ENCODE measurements around the gene TMPRSS13. TPM values are rescaled to one million over a fixed set of nuclear protein-coding genes. Genes with fewer than 3 reads are reported as not detected.

Gene TMPRSS13
- polyA plus RNA-seq, 2 donors: 13.5 to 16.7 TPM

DNA sequence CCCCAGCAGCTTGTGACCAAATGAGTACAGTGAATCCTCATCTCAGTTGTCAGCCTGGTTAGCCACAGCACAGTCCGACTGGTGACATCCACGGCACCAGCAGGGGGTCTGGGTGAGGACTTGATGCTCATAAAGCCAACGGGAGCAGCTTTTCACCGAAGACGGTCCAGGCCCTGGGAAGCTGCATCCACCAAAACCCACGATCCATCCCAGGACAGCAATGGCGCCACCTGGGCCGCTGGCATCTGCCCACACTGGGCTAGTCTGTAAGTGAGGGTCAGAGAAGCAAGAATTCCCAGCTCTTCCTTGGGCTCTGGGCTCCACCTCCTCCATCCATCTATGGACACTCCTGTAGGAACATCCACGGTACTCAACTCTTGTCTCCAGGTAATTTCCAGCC is 27.6 kb downstream of the TMPRSS13 start:
- no peak overlapping the region for H3K27ac ChIP-seq (ENCODE audit: low read depth in 2 of 2, low read length in 1 of 2)
- peaks cover 0 to 8% of the 10 kb centered on the region in 2 donors for H3K4me1 ChIP-seq (ENCODE audit: control insufficient read depth in 2 of 2, insufficient read depth in 2 of 2, low read length in 1 of 2)
- H3K9me3 ChIP-seq (ENCODE audit: control insufficient read depth in 2 of 2, insufficient read depth in 1 of 2, low read depth in 1 of 2, low read length in 1 of 2): peaks cover 0 to 2% of the 10 kb centered on the region in 2 donors
- H3K4me3 ChIP-seq (ENCODE audit: low read depth in 1 of 2, low read length in 2 of 2): no peak overlapping the region
- 95 to 96% methylated on average over 9 of the region's 9 CpGs for WGBS, 2 donors
- no peaks in the 10 kb centered on the region for H3K27me3 ChIP-seq (ENCODE audit: control insufficient read depth in 1 of 2, insufficient read depth in 2 of 2, low read length in 2 of 2)
- H3K36me3 ChIP-seq (ENCODE audit: control insufficient read depth in 2 of 2, insufficient read depth in 2 of 2, low read length in 1 of 2): peaks cover 0 to 5% of the 10 kb centered on the region in 2 donors

DNA sequence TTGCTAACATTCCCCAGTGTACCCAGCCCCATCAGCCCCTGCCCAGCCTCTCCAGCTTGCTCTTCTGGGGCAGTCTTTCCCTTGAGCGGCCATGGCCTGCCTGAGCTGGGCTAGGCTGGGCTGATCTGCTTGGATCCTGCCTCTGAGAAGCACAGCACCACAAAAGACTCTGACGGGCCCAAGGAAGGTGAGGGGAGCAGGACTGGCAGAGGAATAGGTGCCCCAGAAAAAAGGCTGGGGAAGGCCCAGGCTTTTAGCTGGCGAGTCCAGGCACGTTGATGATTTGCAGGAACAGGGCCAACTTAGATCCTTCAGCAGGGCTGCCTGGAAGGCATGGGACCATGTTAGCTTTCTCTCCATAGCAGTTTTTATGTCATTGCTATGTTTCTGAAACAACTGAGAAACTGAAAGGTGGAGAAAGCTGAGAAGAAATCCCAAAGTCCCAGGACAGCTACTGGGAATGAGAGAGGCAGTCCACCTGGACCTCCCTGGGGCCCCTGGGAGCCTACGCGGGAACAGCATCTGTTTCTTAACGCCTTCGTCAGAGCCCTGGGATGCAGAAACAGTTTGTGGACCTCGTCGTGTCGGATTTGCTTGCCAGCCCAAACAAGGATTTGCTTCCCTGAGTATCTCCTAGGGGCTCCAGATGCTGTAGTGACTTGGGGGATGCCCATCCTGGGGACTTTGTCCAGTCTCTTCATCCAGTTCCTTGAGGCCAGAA is 28.3 kb downstream of the TMPRSS13 start:
- H3K27me3 ChIP-seq (ENCODE audit: control insufficient read depth in 1 of 2, insufficient read depth in 2 of 2, low read length in 2 of 2): no peaks in the 10 kb centered on the region
- H3K9me3 ChIP-seq (ENCODE audit: control insufficient read depth in 2 of 2, insufficient read depth in 1 of 2, low read depth in 1 of 2, low read length in 1 of 2): peaks cover 0 to 2% of the 10 kb centered on the region in 2 donors
- peaks cover 0 to 8% of the 10 kb centered on the region in 2 donors for H3K4me1 ChIP-seq (ENCODE audit: control insufficient read depth in 2 of 2, insufficient read depth in 2 of 2, low read length in 1 of 2)
- WGBS, 2 donors: 74 to 86% methylated on average over 11 of the region's 11 CpGs
- peaks cover 0 to 5% of the 10 kb centered on the region in 2 donors for H3K36me3 ChIP-seq (ENCODE audit: control insufficient read depth in 2 of 2, insufficient read depth in 2 of 2, low read length in 1 of 2)
- H3K27ac ChIP-seq (ENCODE audit: low read depth in 2 of 2, low read length in 1 of 2): no peak overlapping the region
- H3K4me3 ChIP-seq (ENCODE audit: low read depth in 1 of 2, low read length in 2 of 2): no peak overlapping the region

DNA sequence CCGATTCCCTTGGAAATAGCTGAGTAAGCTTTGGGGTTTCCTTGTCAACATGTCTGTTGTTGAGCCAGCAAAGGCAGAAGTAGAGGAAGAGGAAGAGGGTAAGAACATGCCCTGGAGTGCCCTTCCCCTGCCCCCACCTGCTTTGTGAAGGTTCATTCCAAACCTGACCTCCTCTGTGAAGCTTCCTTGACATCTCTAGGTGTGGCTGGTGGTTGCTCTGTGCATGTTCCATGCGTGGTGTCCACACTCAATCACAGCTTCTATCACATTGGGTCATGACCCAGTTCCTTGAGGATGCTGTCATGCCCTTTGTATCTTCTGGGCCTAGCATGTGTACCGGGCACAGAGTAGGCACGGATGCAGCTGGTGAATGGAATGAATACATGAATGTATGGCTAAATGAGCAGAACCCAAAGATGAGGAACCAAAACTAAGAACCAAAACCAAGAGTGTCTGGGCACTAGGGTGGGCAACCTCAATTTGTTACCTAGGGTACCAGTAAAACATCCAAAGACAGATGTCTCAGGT is 29.0 kb downstream of the TMPRSS13 start:
- Histone ChIP-seq H3K36me3 (ENCODE audit: control insufficient read depth in 2 of 2, insufficient read depth in 2 of 2, low read length in 1 of 2) (peaks cover 0 to 5% of the 10 kb centered on the region in 2 donors), H3K9me3 (ENCODE audit: control insufficient read depth in 2 of 2, insufficient read depth in 1 of 2, low read depth in 1 of 2, low read length in 1 of 2) (peaks cover 0 to 2% of the 10 kb centered on the region in 2 donors), H3K27ac (ENCODE audit: low read depth in 2 of 2, low read length in 1 of 2) (no peak overlapping the region), H3K4me1 (ENCODE audit: control insufficient read depth in 2 of 2, insufficient read depth in 2 of 2, low read length in 1 of 2) (peaks cover 0 to 8% of the 10 kb centered on the region in 2 donors), H3K4me3 (ENCODE audit: low read depth in 1 of 2, low read length in 2 of 2) (no peak overlapping the region), H3K27me3 (ENCODE audit: control insufficient read depth in 1 of 2, insufficient read depth in 2 of 2, low read length in 2 of 2) (no peaks in the 10 kb centered on the region)
- WGBS, 2 donors: 77 to 78% methylated on average over 4 of the region's 4 CpGs

DNA sequence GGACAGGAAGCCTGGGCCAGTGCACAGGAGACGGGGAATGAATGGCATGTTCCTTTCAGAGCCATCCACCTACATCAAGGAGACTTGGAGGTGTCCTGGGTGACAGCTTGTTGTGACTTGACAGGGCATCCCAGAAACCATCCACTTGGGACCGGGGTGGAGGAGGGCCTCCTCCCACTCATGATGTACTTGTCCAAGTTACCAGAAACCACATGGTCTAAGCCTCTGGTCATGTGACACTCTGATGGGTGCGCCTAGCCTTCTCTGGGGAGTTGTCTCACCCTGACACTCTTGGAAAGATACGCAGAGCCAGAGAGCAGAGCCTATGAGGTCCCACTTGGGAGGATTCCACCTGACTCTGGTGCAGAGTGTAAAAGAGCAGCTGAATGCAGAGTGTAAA is 31.1 kb downstream of the TMPRSS13 start:
- Histone ChIP-seq H3K9me3 (ENCODE audit: control insufficient read depth in 2 of 2, insufficient read depth in 1 of 2, low read depth in 1 of 2, low read length in 1 of 2) (no peaks in the 10 kb centered on the region), H3K27ac (ENCODE audit: low read depth in 2 of 2, low read length in 1 of 2) (no peak overlapping the region), H3K27me3 (ENCODE audit: control insufficient read depth in 1 of 2, insufficient read depth in 2 of 2, low read length in 2 of 2) (no peaks in the 10 kb centered on the region), H3K36me3 (ENCODE audit: control insufficient read depth in 2 of 2, insufficient read depth in 2 of 2, low read length in 1 of 2) (peaks cover 0 to 5% of the 10 kb centered on the region in 2 donors), H3K4me1 (ENCODE audit: control insufficient read depth in 2 of 2, insufficient read depth in 2 of 2, low read length in 1 of 2) (peaks cover 0 to 6% of the 10 kb centered on the region in 2 donors), H3K4me3 (ENCODE audit: low read depth in 1 of 2, low read length in 2 of 2) (no peak overlapping the region)
- 74 to 76% methylated on average over 4 of the region's 4 CpGs for WGBS, 2 donors

DNA sequence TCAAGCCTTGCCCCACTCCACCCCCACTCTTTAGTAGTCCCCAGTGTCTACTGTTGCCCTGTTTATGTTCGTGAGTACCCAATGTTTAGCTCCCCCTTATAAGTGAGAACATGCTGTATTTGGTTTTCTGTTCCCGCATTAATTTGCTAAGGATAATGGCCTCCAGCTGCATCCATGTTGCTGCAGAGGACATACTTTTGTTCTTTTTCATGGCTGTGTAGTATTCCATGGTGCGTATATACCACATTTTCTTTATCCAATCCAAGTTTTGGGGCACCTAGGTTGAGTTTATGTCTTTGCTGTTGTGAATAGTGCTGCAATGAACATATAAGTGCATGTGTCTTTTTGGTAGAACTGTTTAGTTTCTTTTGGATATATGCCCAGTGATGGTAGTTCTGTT is 36.6 kb downstream of the TMPRSS13 start:
- Histone ChIP-seq H3K4me3 (ENCODE audit: low read depth in 1 of 2, low read length in 2 of 2) (no peak overlapping the region), H3K4me1 (ENCODE audit: control insufficient read depth in 2 of 2, insufficient read depth in 2 of 2, low read length in 1 of 2) (no peaks in the 10 kb centered on the region), H3K36me3 (ENCODE audit: control insufficient read depth in 2 of 2, insufficient read depth in 2 of 2, low read length in 1 of 2) (no peaks in the 10 kb centered on the region), H3K27me3 (ENCODE audit: control insufficient read depth in 1 of 2, insufficient read depth in 2 of 2, low read length in 2 of 2) (no peaks in the 10 kb centered on the region), H3K9me3 (ENCODE audit: control insufficient read depth in 2 of 2, insufficient read depth in 1 of 2, low read depth in 1 of 2, low read length in 1 of 2) (no peaks in the 10 kb centered on the region), H3K27ac (ENCODE audit: low read depth in 2 of 2, low read length in 1 of 2) (no peak overlapping the region)
- WGBS, 2 donors: 93 to 98% methylated on average over 3 of the region's 3 CpGs

DNA sequence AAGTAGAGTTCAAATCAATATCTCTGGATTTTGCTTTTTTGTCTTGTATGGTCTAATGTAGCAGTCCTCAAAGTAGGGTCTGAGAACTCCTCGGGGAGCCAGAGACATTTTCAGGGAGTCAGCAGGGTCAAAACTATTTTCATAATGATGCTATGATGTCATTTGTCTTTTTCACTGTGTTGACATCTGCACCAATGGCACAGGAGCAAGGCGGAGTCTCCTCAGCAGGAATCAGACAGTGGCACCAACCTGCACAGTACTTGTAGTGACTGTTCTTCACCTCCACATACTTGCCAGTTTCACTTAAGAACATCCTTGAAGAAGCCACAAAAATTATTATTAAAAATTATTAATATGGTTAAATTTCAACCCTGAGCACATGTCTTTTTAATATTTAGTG is 37.8 kb downstream of the TMPRSS13 start:
- Histone ChIP-seq H3K36me3 (ENCODE audit: control insufficient read depth in 2 of 2, insufficient read depth in 2 of 2, low read length in 1 of 2) (no peaks in the 10 kb centered on the region), H3K4me3 (ENCODE audit: low read depth in 1 of 2, low read length in 2 of 2) (no peak overlapping the region), H3K27me3 (ENCODE audit: control insufficient read depth in 1 of 2, insufficient read depth in 2 of 2, low read length in 2 of 2) (no peaks in the 10 kb centered on the region), H3K9me3 (ENCODE audit: control insufficient read depth in 2 of 2, insufficient read depth in 1 of 2, low read depth in 1 of 2, low read length in 1 of 2) (no peaks in the 10 kb centered on the region), H3K27ac (ENCODE audit: low read depth in 2 of 2, low read length in 1 of 2) (no peak overlapping the region), H3K4me1 (ENCODE audit: control insufficient read depth in 2 of 2, insufficient read depth in 2 of 2, low read length in 1 of 2) (no peaks in the 10 kb centered on the region)
- WGBS, 2 donors: 56 to 87% methylated on average over 2 of the region's 2 CpGs

DNA sequence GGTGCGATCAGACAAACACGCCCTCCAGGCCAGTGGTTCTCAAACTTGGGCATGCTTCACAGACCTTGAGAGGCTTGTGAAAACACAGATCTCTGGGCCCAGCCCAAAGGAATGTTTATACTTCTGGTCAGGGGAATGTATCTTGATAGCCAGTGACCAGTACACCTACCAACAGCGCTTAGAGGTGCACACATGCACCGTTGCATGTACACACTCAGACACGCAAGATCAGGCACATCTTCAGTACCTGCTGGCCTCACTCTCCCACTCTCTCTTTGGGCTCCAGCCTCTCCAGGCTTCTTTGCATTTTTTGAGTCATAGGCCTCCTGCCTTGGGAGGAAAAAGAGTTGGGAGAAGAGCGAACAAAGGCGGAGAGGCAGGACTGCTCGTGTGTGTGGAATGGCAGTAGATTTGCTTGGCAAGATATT is 41.0 kb downstream of the TMPRSS13 start:
- no peaks in the 10 kb centered on the region for H3K36me3 ChIP-seq (ENCODE audit: control insufficient read depth in 2 of 2, insufficient read depth in 2 of 2, low read length in 1 of 2)
- no peak overlapping the region for H3K4me3 ChIP-seq (ENCODE audit: low read depth in 1 of 2, low read length in 2 of 2)
- no peaks in the 10 kb centered on the region for H3K9me3 ChIP-seq (ENCODE audit: control insufficient read depth in 2 of 2, insufficient read depth in 1 of 2, low read depth in 1 of 2, low read length in 1 of 2)
- WGBS, 2 donors: 55 to 69% methylated on average over 8 of the region's 8 CpGs
- H3K4me1 ChIP-seq (ENCODE audit: control insufficient read depth in 2 of 2, insufficient read depth in 2 of 2, low read length in 1 of 2): no peaks in the 10 kb centered on the region
- no peaks in the 10 kb centered on the region for H3K27me3 ChIP-seq (ENCODE audit: control insufficient read depth in 1 of 2, insufficient read depth in 2 of 2, low read length in 2 of 2)
- H3K27ac ChIP-seq (ENCODE audit: low read depth in 2 of 2, low read length in 1 of 2): no peak overlapping the region

DNA sequence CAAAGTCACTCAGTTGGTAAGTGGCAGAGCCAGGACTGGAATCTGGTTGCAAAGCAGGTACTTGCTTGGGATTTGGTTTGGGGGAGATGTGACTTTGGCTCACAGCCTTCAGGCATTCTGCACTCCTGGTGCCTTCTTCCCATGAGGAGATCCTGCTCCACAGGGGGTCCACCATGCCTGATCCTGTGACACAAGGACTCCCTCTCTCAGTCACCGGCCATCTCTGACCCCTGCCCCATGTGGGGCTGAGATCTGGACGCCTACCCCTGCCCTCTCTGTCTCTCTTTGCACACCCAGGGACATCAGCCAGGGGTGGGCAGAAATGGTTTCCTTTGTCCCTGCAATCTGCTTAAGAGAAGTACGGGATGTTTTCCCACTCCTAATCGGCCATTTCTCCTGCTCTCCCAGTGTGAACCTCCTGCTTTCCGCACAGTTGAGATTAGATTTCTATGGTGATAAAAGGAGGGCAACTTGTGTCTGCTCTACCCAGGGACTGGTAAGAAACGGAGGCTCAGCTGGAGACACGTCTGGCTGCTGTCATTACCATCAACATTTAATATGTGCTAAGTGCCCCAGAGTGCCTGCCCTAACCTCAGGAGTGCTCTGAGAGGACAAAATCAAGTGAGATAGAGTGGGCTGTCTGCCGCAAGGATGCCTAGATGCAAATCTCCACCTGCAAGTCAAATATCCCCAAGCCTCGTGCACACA is 41.6 kb downstream of the TMPRSS13 start:
- Histone ChIP-seq H3K4me3 (ENCODE audit: low read depth in 1 of 2, low read length in 2 of 2) (no peak overlapping the region), H3K27ac (ENCODE audit: low read depth in 2 of 2, low read length in 1 of 2) (no peak overlapping the region), H3K27me3 (ENCODE audit: control insufficient read depth in 1 of 2, insufficient read depth in 2 of 2, low read length in 2 of 2) (no peaks in the 10 kb centered on the region), H3K4me1 (ENCODE audit: control insufficient read depth in 2 of 2, insufficient read depth in 2 of 2, low read length in 1 of 2) (no peaks in the 10 kb centered on the region), H3K9me3 (ENCODE audit: control insufficient read depth in 2 of 2, insufficient read depth in 1 of 2, low read depth in 1 of 2, low read length in 1 of 2) (no peaks in the 10 kb centered on the region), H3K36me3 (ENCODE audit: control insufficient read depth in 2 of 2, insufficient read depth in 2 of 2, low read length in 1 of 2) (no peaks in the 10 kb centered on the region)
- 68 to 75% methylated on average over 9 of the region's 9 CpGs for WGBS, 2 donors

DNA sequence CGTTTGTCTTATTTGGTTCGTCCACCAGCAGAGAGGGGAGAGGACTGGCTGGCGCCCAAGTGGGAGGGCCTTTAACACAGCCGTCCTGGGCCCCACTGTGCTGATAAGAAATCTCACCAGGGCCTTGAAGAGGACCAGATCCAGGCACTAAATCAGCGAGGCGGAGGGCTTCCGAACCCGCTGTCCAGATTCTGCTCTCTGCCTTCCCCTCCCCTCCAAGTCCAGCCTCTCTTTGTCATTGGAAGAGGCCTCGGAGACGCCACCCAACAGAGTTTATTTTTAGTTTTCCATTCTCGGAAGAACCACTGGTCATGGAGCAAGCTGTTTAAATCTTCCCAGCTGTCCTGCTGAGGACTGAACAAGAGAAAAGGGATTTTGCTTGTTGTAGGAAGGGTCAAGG is 43.4 kb downstream of the TMPRSS13 start:
- 51 to 59% methylated on average over 11 of the region's 11 CpGs for WGBS, 2 donors
- Histone ChIP-seq H3K4me3 (ENCODE audit: low read depth in 1 of 2, low read length in 2 of 2) (no peak overlapping the region), H3K27ac (ENCODE audit: low read depth in 2 of 2, low read length in 1 of 2) (peak overlapping the region; percentile 29 to 51)

More for the DNA sequence above, 43.4 kb downstream of the TMPRSS13 start:
- no peaks in the 10 kb centered on the region for H3K4me1 ChIP-seq (ENCODE audit: control insufficient read depth in 2 of 2, insufficient read depth in 2 of 2, low read length in 1 of 2)
- H3K9me3 ChIP-seq (ENCODE audit: control insufficient read depth in 2 of 2, insufficient read depth in 1 of 2, low read depth in 1 of 2, low read length in 1 of 2): no peaks in the 10 kb centered on the region
- H3K27me3 ChIP-seq (ENCODE audit: control insufficient read depth in 1 of 2, insufficient read depth in 2 of 2, low read length in 2 of 2): no peaks in the 10 kb centered on the region
- H3K36me3 ChIP-seq (ENCODE audit: control insufficient read depth in 2 of 2, insufficient read depth in 2 of 2, low read length in 1 of 2): no peaks in the 10 kb centered on the region
